ENCODE measurements around the gene GALT. TPM values are rescaled to one million over a fixed set of nuclear protein-coding genes. Genes with fewer than 3 reads are reported as not detected.

GALT gene
- total RNA-seq, 4 donors from 2014 or later: 111 to 310 (median 185) TPM

GRCh38 chr9:34623374-34624235 is 22.9 kb upstream of the GALT start:
- peaks cover 3 to 51% of the 10 kb centered on the region in 2 donors for H3K27me3 ChIP-seq

GRCh38 chr9:34624475-34625185 is 21.8 kb upstream of the GALT start:
- TF ChIP-seq, protein P1, sequence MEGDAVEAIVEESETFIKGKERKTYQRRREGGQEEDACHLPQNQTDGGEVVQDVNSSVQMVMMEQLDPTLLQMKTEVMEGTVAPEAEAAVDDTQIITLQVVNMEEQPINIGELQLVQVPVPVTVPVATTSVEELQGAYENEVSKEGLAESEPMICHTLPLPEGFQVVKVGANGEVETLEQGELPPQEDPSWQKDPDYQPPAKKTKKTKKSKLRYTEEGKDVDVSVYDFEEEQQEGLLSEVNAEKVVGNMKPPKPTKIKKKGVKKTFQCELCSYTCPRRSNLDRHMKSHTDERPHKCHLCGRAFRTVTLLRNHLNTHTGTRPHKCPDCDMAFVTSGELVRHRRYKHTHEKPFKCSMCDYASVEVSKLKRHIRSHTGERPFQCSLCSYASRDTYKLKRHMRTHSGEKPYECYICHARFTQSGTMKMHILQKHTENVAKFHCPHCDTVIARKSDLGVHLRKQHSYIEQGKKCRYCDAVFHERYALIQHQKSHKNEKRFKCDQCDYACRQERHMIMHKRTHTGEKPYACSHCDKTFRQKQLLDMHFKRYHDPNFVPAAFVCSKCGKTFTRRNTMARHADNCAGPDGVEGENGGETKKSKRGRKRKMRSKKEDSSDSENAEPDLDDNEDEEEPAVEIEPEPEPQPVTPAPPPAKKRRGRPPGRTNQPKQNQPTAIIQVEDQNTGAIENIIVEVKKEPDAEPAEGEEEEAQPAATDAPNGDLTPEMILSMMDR (IDR thresholded peaks at IDR 0.05): no peak
- no peak for TF ChIP-seq POLR2A (IDR thresholded peaks at IDR 0.05)
- no peak overlapping the region for H3K4me3 ChIP-seq
- H3K27me3 ChIP-seq: peaks cover 3 to 59% of the 10 kb centered on the region in 2 donors
- peaks cover 0 to 21% (median 12%) of the 10 kb centered on the region in 4 donors for H3K4me1 ChIP-seq
- no peak for DNase-seq
- no peak overlapping the region for H3K27ac ChIP-seq
- H3K36me3 ChIP-seq: no peaks in the 10 kb centered on the region
- H3K9me3 ChIP-seq: no peaks in the 10 kb centered on the region

More at GRCh38 chr9:34623374-34624235, 22.9 kb upstream of the GALT start:
- no peak for DNase-seq
- Histone ChIP-seq H3K27ac (no peak overlapping the region), H3K4me1 (peaks cover 3 to 15% (median 9%) of the 10 kb centered on the region in 4 donors), H3K36me3 (peaks cover 0 to under 1% (median 0%) of the 10 kb centered on the region in 3 donors), H3K4me3 (no peak overlapping the region), H3K9me3 (no peaks in the 10 kb centered on the region)
- TF ChIP-seq, protein P1 (IDR thresholded peaks at IDR 0.05): no peak
- no peak for TF ChIP-seq POLR2A (IDR thresholded peaks at IDR 0.05)

- Histone ChIP-seq H3K4me1 (peaks cover 0 to 18% (median 11%) of the 10 kb centered on the region in 4 donors), H3K27me3 (peaks cover 3 to 61% of the 10 kb centered on the region in 2 donors), H3K27ac (no peak overlapping the region), H3K36me3 (no peaks in the 10 kb centered on the region), H3K9me3 (no peaks in the 10 kb centered on the region), H3K4me3 (no peak overlapping the region)
- TF ChIP-seq POLR2A (IDR thresholded peaks at IDR 0.05): no peak
- TF ChIP-seq, protein P1 (IDR thresholded peaks at IDR 0.05): no peak
- DNase-seq: no peak
These were observed 21.3 kb upstream of the GALT start for GRCh38 chr9:34625186-34625486.

GRCh38 chr9:34627716-34628655 is 18.5 kb upstream of the GALT start:
- Histone ChIP-seq H3K4me1 (peaks cover 0 to 18% (median 11%) of the 10 kb centered on the region in 4 donors), H3K4me3 (peak overlapping the region; percentile 31 to 59 (median 54)), H3K27me3 (peaks cover 3 to 61% of the 10 kb centered on the region in 2 donors), H3K9me3 (no peaks in the 10 kb centered on the region), H3K36me3 (no peaks in the 10 kb centered on the region), H3K27ac (no peak overlapping the region)
- TF ChIP-seq, protein P1 (IDR thresholded peaks at IDR 0.05): no peak
- no peak for TF ChIP-seq POLR2A (IDR thresholded peaks at IDR 0.05)
- no peak for DNase-seq
